ENCODE results near the gene MYT1.
A peak's percentile ranks its signal among the peaks of the same experiment; 100 is the strongest.
"Not testable (repeated sequence)": the region's sequence is repeated elsewhere in the genome, so short reads cannot be mapped to it uniquely, and the experiment has no call there.

Gene MYT1

DNA sequence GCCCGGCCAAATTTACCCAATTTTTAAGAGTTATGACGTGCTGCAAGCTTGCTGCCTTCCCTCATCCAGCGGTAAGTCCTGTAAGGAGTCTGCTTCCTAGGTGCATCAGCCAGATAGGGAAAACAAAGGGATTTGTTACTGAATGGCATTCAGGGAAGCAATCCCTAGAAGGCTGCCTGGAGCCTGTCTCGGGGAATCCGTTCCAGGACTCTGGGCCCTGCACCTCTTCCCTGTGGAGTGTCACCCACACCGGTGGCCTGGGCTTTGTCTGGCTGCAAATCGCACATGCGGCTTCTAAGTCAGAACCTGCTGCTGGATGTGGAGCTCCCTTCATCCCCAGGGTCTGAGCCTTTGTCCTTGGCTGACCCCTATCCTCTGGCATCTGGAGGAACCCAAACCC is 7.0 kb downstream of the MYT1 start:
- DNase-seq: no peak

DNA sequence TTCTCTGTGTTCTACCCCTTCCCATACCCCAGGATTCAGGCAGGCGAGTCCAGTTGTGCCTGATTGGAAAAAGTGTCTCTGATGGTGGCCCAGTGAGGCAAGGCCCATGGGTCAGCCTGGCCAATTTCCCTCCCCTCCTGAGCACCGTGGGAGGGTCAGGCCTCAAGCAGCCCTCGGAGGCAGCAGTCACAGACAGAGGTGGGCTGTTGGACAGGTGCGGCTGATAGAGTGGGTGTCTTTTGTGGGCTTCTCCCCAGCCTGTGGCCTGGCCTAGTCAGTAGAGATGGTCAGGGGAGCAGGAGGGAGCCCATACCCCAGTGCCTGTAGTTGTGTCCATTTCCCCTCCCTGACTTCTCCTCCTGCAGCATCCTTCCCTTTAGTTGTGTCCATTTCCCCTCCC is 8.9 kb downstream of the MYT1 start:
- DNase-seq: no peak

DNA sequence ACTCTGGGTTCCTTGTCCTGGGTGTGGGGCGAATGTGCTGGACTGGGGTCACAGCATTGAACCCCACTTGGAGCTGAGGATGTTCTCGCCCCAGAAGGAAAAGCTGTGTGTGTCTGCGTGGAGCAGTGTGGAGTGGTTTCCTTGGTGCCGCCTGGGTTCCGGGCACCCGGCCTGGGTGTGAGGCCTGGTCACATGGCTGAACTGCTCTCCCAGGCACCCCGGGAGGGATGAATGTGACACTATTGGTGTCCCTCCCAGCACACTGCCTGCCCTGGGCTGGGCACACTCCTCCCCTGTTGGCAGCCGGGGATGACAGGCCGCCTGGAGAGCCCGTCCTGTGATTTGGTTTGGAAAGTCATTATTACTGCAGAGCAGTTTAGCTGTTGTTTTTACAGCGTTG is 12.3 kb downstream of the MYT1 start:
- no peak for DNase-seq

DNA sequence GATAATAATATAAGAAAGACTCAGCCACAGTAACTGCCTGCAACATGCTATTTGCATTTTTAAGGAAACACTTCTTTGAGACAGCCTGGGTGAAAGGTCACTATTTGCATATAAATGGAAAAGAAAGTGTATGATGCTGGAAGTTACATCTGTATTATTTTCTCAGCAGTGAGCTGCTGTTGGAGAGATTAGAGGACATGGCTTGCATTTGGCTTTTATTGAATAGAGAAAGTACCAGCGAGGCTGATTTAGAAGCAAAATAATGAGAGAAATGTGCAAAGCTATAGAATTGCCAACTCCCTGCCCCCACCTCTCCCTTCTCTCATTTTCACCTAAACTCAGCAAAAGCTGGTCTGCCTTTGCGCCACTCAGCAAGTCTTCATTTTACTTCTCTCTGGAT is 12.7 kb downstream of the MYT1 start:
- no peak for DNase-seq

DNA sequence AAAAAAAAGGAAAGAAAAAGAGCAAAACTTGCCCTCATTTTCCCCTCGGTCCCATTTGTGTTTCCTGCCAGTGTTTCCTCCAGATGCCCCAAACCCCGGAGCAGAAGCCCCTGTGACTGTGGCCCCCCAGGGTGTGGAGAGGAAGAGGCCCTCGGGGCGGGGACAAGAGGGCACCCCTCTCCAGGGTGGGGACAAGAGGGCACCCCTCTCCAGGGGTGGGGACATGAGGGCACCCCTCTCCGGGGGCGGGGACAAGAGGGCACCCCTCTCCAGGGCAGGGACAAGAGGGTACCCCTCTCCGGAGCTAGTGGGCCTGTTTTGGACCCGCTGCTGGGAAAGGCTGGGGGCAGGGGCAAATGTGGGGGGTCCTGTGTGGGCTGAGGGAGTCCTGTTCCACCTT is 13.1 kb downstream of the MYT1 start:
- DNase-seq: no peak

DNA sequence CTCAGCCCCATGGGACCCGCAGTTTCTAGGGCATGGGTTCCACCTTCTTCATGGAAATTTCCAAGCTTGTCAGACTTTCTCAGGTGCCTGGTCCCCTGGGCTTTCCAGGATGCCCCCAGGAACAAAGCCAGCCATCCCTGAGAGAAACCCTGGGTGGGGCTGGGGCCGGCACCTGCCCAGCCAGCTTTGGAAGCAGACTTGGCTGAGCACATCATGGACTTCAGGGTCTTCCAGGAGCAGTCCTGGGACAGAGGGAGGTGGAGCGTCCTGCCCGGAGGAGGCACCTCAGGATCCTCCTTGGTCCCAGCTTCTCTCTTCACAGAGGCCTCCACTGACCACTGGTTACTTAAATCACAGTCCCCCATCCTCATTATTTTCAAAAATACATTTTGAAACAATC is 13.5 kb downstream of the MYT1 start:
- DNase-seq: no peak

DNA sequence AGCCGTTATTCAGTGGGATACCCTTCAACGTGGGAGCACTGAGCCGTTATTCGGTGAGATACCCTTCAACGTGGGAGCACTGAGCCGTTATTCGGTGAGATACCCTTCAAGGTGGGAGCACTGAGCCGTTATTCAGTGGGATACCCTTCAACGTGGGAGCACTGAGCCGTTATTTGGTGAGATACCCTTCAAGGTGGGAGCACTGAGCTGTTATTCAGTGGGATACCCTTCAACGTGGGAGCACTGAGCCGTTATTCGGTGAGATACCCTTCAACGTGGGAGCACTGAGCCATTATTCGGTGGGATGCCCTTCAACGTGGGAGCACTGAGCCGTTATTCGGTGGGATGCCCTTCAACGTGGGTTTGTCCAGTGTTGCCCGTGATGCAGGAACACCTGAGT is 14.7 kb downstream of the MYT1 start:
- DNase-seq: not testable (repeated sequence)

DNA sequence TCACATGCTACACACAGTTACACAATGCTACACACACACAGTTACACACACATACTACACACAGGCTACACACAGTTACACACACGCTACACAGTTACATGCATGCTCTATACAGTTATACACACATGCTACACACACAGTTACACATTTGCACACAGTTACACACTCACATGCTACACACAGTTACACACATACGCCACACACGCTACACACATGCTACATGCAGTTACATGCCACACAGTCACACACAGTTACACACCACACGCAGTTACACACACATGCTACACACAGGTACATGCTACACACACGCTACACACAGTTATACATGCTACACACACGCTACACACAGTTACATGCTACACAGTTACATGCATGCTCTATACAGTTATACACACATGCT is 15.6 kb downstream of the MYT1 start:
- no peak for DNase-seq

DNA sequence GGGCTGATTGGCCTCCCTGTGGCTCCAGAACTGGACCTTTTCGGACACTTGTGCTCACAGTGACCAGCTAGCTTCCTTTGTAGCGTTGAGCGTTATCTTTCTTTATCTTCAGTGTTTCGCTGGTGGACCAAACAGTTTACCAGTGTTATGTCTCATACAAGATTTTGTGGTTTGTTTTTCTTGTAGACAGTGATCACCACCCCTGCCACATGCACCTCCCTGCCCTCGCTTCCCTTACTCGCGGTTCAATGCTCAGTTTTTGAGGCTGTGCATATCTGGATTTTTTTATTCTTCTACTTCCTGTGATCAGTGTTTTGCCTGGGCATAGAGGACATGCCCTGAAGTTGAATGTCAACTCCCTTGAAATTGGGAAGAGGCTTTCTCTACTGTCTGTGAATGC is 16.4 kb downstream of the MYT1 start:
- DNase-seq: peak; percentile 3 to 27

DNA sequence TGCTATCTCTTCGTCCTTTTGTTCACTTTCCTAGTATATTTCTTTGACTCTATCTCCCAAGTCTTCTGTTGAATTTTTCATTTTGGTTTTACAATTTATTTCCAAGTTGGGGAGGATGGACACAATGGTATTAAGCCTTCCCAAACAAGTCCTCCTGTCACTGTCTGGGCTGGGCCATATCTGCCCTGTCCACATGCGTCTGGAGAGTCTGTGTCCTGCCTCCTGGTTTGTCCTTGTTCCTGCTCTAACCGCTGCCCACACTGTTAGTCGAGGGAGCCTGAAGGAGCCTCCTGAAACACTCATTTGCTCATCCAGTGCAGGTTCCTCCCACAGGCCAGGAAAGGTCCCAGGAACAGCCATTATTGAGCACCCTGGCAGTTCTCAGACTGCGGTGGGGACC is 17.1 kb downstream of the MYT1 start:
- no peak for DNase-seq

DNA sequence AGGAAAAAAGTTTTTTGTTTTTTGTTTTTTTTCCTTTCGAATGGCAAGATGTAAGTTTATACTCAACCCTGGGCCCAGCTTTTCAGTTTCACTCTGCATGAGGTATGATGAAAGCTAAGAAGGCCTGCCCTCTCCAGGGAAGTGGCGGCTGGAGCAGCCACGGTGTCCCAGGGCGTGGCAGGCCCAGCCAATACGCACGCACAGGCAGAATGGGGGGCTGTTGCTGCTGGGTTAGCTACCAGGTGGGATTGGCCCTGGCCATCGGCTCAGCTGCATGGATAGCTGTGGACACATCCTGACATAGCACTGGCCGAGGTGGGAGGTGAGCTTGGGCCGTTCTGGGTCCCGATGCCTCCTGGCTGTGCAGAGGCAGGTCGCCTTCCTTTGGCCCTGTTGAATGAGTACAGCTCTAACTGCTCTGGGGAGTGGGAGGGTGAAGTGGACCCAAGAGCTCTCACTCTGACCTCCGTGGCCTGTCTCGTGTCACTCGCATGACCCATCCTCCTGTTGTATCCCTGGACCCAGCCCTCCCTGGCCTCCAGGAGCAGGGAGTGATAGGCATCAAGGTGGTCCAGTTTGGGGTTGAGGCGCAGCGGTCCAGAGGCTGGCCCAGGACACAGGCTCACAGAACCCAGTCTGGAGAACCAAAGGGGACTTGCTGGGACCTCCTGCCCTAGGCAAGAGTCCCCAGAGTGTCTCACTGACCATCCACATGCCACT is 18.1 kb downstream of the MYT1 start:
- DNase-seq: no peak

DNA sequence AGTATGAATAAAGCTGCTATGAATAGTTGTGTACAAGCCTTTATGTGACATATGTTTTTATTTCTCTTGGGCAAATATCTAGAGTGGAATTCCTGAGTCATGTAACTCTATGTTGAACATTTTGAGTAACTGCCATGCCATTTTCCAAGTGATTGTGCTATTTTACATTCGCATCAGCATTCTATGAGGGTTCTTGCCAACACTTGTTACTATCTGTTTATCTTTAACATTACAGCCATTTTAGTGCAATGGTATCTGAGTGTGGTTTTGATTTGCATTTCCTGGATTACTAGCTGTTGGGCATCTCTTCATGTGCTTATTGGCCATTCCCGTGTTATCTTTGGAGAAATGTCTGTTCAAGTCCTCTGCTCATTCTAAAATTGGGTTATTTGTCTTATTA is 19.1 kb downstream of the MYT1 start:
- no peak for DNase-seq

DNA sequence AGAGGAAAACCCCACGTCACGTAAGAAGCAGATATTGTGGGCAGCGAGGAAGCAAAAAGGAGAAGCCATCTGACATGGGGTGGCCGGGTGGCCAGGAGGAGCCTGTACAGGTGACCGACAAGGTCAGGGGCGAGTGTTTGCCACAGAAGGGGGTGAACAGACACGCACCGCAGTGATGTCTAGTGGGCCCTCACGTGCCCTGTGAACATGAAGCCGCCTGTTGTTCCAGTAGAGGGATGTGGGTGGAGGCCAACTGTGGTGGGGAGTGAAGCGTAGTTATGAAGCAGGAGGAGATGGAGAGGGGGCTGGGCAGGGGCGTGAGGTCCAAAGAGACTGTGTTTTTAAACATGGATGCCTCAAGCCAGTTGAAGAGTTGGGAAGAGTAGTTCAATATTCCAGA is 20.5 kb downstream of the MYT1 start:
- DNase-seq: no peak

DNA sequence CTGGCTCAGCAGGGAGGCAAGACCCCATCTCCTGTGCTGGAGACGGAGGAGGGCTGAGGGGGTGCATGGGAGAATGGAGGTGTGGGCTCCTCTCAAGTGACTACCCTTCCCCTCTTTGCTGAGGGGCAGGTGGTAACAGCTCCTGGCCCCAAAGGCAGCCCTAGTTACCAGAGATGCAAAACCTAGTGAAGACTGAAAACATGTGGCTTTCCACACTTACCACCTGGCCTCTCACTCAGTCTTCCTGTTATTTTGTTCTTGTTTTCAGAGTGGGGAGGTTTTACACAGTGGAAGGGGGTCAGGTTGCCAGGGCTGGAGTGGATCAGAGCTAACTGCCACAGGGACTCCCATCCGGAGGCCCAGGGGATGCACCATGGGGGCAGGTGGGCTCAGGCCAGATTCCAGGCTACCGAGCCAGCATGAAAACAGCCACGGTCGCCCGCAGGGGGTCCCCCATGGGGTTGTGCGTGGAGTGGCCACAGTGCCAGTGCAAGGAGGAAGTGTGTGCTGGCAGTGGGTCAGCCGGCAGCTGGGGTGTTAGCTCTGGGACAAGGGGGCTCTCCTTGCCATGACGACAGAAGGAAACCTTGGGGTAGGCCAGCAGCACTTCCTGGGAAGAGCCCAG is 21.1 kb downstream of the MYT1 start:
- no peak for DNase-seq

DNA sequence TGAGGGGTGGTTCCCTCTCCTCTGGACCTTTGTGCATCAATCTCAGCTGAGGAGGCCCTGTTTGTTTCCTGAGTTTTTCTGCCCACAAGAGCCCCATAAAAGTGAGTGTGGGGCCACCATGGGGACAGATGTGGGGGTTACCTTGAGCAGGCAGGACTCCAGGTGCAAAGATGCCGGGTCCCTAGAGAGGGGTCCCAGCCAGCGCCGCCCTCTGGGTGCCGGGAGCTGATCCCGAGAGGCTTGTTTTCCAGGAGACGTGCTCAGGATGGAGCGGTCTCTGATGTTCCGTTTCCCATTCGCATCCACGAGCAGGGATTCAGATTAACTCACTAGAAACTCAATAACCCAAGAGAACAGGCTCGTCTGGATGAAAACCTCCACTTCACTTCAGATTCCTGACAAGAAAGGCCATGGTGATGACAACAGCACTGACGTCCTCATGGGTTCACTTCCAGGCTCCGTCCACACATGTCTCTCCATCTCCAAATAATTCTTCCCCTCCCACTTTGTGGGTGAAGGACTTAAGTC is 21.9 kb downstream of the MYT1 start:
- no peak for DNase-seq

DNA sequence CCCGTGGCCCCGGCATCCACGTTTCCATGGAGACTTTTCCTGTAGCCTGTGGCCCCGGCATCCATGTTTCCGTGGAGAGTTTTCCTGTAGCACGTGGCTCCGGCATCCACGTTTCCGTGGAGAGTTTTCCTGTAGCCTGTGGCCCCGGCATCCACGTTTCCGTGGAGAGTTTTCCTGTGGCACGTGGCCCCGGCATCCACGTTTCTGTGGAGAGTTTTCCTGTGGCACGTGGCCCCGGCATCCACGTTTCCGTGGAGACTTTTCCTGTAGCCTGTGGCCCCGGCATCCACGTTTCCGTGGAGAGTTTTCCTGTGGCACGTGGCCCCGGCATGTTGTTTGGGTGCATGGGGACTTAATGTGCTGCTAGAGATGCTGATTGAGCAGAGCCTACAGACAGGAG is 23.0 kb downstream of the MYT1 start:
- DNase-seq: not testable (repeated sequence)

DNA sequence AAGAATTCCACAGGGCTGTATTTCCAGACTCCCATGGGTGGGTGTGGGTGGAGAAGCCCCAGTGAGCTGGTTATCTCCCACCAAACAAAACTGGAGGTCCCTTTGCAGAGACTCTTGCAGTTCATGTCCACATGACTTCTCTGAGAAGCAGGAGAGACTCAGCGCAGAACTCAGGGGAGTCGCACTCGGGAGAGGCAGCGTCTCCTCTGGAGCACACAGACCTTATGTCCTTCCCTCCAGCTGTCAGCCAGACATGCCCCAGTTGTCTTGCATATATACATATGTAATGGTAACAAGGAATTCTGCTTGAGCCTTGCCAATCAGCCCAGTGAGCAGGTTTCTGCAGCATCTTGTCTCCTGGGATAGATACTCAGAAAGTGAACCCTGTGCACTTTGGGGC is 23.8 kb downstream of the MYT1 start:
- DNase-seq: no peak

DNA sequence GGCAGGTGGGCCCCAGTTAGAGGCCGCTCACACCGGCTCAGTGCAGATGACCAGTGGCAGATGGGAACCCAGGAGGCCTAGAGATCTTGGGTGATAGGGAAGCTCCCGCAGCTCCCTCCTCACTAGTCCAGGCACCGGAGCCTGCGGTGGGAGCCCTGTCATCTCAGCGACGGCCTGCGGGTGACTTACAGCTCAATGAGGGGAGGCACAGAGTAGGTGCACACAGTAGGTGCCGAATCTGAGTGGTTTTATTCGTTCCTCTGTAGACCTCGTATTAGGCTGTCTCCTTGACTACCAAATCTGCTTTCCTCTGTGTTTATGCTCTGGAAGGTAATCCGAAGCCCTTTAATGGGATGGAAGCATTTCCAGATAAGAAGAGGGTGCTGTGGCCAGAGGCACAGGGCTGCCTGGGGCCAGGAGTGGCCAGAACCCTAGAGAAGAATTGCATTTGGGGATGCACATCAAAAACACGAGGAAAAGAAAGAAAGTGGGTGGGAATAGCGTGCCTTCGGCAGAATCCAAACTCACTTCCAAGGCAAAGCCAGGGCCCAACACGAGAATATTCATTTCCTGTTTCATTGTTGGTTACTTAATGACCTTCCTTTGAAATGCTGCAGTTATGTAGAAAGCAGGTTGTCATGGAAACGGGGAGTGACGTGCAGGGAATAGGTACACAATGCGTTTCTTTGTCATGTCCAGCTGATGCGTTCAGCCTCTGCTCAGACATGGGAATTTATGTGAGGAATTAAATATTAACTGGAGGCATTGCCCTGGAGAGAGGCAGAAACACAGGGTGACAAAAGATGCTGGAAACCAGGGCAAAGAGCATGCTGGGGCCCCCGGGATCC is 24.7 kb downstream of the MYT1 start:
- no peak for DNase-seq

DNA sequence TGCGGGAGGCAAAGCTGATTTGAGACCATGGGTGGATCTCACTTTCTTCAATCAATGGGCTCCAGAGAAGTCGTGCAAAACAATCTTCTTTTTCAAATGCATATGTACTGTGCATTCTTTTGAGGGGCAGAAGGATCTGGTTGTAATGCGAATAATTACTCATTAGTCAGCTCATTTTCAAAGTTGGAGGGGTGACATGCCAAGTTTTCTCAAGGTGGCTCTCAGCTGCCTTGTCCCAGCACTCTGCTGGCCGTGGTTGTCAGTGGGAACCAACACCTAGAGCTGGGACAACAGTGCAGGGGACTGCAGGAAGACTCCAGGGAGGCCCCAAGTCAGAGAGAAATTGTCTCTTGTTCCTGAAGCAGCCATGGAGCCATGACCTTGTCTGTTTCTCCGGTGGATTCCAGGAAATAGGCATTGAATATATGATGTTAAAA is 25.3 kb downstream of the MYT1 start:
- DNase-seq: no peak

DNA sequence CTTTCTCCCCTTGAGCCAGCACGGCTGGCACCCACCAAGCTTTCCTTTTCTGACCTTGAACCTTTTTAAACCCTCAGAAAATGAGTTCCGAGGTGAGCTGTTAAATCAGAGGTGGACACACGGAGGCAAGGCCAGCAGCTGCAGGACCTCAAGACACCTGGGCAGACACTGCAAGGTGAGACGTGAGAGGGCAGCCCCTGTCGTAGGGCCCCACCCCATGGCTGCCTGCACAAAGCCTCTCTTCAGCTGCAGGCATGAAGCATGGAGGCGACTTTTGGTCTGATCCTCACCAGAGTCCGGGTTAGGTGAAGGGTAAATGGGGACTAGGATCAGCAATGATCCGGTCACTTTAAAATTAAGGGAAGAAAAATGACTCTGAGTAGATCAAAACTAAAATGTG is 25.7 kb downstream of the MYT1 start:
- no peak for DNase-seq

DNA sequence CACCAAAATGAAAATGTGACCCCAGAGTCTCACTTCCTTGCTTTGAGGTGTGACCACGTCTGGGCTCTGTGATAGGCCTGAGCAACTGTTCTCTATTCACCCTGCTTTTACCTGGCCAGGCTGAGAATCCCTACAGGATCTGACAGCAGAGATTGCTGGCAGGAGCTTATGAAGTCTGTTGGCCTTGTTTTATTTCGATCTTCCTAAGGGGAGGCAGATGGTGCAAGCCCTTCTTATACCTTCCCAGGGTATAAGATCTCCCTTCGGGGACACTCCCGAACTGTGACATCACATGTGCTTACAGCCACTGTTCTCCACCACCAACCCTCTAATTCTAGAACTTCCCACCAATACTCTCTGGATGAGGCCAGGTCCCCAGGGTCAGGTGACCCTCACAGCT is 26.8 kb downstream of the MYT1 start:
- no peak for DNase-seq

DNA sequence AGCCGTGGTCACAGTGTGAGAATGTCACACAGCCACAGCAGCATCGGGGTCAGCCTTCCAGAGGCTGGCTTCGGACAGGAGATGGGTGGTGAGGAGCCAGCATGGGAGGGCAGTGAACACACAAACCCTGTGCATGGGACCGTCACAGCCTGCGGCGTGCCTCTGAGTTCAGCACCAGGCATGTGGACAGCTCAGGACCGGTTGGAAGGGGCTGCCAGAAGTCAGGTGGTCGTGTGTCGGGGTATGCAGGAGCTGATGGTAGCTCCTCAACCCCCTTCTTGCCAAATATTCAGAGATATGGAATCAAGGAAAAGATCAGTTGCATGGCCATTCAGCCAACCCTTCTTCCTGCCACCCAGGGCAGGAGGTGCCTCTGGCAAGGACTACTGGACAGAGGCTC is 28.2 kb downstream of the MYT1 start:
- DNase-seq: no peak

DNA sequence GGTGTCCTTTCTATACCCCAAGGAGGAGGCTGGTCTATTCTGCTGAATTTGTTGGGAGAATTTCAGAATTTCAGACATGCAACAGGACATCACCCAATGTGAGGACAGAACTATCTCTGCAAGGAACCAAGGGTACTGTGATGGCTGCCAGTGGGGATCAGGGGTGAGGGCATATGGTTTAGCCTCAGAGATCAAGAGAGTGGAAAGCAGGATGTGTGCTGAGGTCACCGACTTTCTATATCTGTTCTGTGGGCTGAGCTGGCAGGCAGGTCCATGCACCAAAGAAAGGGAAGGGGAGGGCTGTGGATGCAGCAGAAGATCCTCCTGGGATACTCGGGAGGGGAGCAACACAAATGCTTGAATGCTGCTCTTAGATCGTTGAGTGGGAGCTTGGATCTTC is 28.8 kb downstream of the MYT1 start:
- no peak for DNase-seq

DNA sequence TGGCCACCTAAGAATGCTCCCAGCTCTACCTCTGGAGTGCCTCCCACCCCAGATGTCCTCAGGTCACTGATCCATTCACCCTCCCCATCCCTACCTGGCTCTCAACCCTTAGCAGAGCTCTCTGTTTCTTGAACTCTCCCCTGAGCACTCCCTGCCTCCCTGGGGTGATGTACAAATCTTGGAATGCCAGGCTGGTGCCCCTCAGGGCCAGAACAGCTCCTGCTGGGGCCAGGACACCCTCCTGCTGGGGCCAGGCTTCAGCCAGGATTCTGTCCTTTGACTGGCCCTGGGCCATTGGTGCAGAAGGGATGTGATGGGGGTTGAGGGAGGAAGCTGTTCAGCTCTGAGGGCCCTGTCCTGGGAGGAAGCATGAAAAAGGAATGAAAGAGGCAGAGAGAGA is 30.0 kb downstream of the MYT1 start:
- no peak for DNase-seq
